GM18858 (cell line): Measurements from ENCODE around the gene NDUFB11.

Experiments used
- ATAC-seq: cut with Tn5 transposase; IDR thresholded peaks from one replicate; pipeline ENCODE4 v1.9.1; 2021; ENCODE audit not compliant: unreplicated experiment

The NDUFB11 gene

GRCh38 chrX:47174846-47175587 lies 30.5 kb upstream of the NDUFB11 start:
- ATAC-seq: no peak

- no peak for ATAC-seq
These were observed 29.9 kb upstream of the NDUFB11 start for GRCh38 chrX:47174376-47174775.

GRCh38 chrX:47172971-47173792 lies 28.7 kb upstream of the NDUFB11 start:
- no peak for ATAC-seq

GRCh38 chrX:47172549-47172948 lies 28.0 kb upstream of the NDUFB11 start:
- ATAC-seq: no peak

- no peak for ATAC-seq
These were observed 27.5 kb upstream of the NDUFB11 start for GRCh38 chrX:47171996-47172395.

- no peak for ATAC-seq
These were observed 26.6 kb upstream of the NDUFB11 start for GRCh38 chrX:47170861-47171692.

- ATAC-seq: no peak
These were observed 25.4 kb upstream of the NDUFB11 start for GRCh38 chrX:47169726-47170515.

- ATAC-seq: no peak
These were observed 24.8 kb upstream of the NDUFB11 start for GRCh38 chrX:47169273-47169672.

GRCh38 chrX:47168495-47169073 lies 24.1 kb upstream of the NDUFB11 start:
- ATAC-seq: no peak

- no peak for ATAC-seq
These were observed 21.6 kb upstream of the NDUFB11 start for GRCh38 chrX:47166126-47166525.

- no peak for ATAC-seq
These were observed 19.9 kb upstream of the NDUFB11 start for GRCh38 chrX:47164420-47164819.

GRCh38 chrX:47162927-47163583 lies 18.6 kb upstream of the NDUFB11 start:
- ATAC-seq: no peak

GRCh38 chrX:47160781-47161180 lies 16.3 kb upstream of the NDUFB11 start:
- no peak for ATAC-seq

GRCh38 chrX:47158781-47159180 lies 14.3 kb upstream of the NDUFB11 start:
- no peak for ATAC-seq

GRCh38 chrX:47158131-47158530 lies 13.6 kb upstream of the NDUFB11 start:
- ATAC-seq: no peak

- no peak for ATAC-seq
These were observed 12.4 kb upstream of the NDUFB11 start for GRCh38 chrX:47156611-47157520.

GRCh38 chrX:47151435-47151834 lies 6.9 kb upstream of the NDUFB11 start:
- ATAC-seq: no peak

GRCh38 chrX:47148946-47149345 lies 4.4 kb upstream of the NDUFB11 start:
- no peak for ATAC-seq
